HUES6 (cell line): Measurements from ENCODE around the gene PCNP.
A peak's percentile ranks its signal among the peaks of the same experiment; 100 is the strongest.
"Not testable (repeated sequence)": the region's sequence is repeated elsewhere in the genome, so short reads cannot be mapped to it uniquely, and the experiment has no call there.

Source experiments
- H3K27ac ChIP-seq: 2 replicates; pipeline ENCODE4 v1.7.0; 2013; ENCODE audit warnings: low read depth, mild to moderate bottlenecking, low read length, inconsistent platforms
- H3K27me3 ChIP-seq: 2 replicates; pipeline ENCODE4 v1.6.1; 2013; ENCODE audit warnings: low read length; ENCODE audit not compliant: control insufficient read depth, insufficient read depth
- H3K36me3 ChIP-seq: 2 replicates; pipeline ENCODE4 v1.6.1; 2013; ENCODE audit warnings: low read length; ENCODE audit not compliant: control insufficient read depth, insufficient read depth
- H3K4me1 ChIP-seq: 2 replicates; pipeline ENCODE4 v1.6.1; 2013; ENCODE audit warnings: low read length; ENCODE audit not compliant: control insufficient read depth, insufficient read depth
- H3K4me3 ChIP-seq: 2 replicates; pipeline ENCODE4 v1.5.1; 2013; ENCODE audit warnings: low read depth, low read length
- H3K9ac ChIP-seq: one replicate; pipeline ENCODE4 v1.6.1; 2013; ENCODE audit warnings: mild to moderate bottlenecking, low read length
- H3K9me3 ChIP-seq: 2 replicates; pipeline ENCODE4 v1.6.1; 2013; ENCODE audit warnings: low read depth, low read length; ENCODE audit not compliant: control insufficient read depth, insufficient read depth

Gene PCNP

GRCh38 chr3:101634591-101635196 is 60.7 kb downstream of the PCNP start:
- Histone ChIP-seq H3K9me3 (no peaks in the 10 kb centered on the region), H3K9ac (no peak overlapping the region), H3K27me3 (no peaks in the 10 kb centered on the region), H3K4me1 (peaks cover 23% of the 10 kb centered on the region), H3K4me3 (no peak overlapping the region), H3K27ac (no peak overlapping the region), H3K36me3 (no peaks in the 10 kb centered on the region)

- H3K4me3 ChIP-seq = no peak overlapping the region
- H3K4me1 ChIP-seq = peaks cover 23% of the 10 kb centered on the region
- H3K36me3 ChIP-seq = no peaks in the 10 kb centered on the region
- H3K9me3 ChIP-seq = no peaks in the 10 kb centered on the region
- no peak overlapping the region for H3K27ac ChIP-seq
- H3K9ac ChIP-seq = peak overlapping the region; percentile 23
- H3K27me3 ChIP-seq = no peaks in the 10 kb centered on the region
Measured at GRCh38 chr3:101635345-101635744, 61.4 kb downstream of the PCNP start.

GRCh38 chr3:101635954-101636798 is 62.2 kb downstream of the PCNP start:
- no peak overlapping the region; the same call in 1 of the 2 replicates for H3K4me3 ChIP-seq
- peaks cover 29% of the 10 kb centered on the region for H3K4me1 ChIP-seq
- H3K27ac ChIP-seq = no peak overlapping the region
- no peaks in the 10 kb centered on the region for H3K27me3 ChIP-seq
- no peaks in the 10 kb centered on the region for H3K36me3 ChIP-seq
- H3K9ac ChIP-seq = peak overlapping the region; percentile 61
- H3K9me3 ChIP-seq = no peaks in the 10 kb centered on the region

GRCh38 chr3:101637451-101637850 is 63.5 kb downstream of the PCNP start:
- H3K4me1 ChIP-seq = peaks cover 33% of the 10 kb centered on the region
- no peaks in the 10 kb centered on the region for H3K36me3 ChIP-seq
- no peaks in the 10 kb centered on the region for H3K9me3 ChIP-seq
- H3K9ac ChIP-seq = peak overlapping the region; percentile 42
- no peak overlapping the region for H3K27ac ChIP-seq
- H3K27me3 ChIP-seq = no peaks in the 10 kb centered on the region
- H3K4me3 ChIP-seq = no peak overlapping the region; the same call in 1 of the 2 replicates

GRCh38 chr3:101638261-101638745 is 64.3 kb downstream of the PCNP start:
- no peak overlapping the region; the same call in 1 of the 2 replicates for H3K27ac ChIP-seq
- no peaks in the 10 kb centered on the region for H3K27me3 ChIP-seq

GRCh38 chr3:101639280-101639963 is 65.4 kb downstream of the PCNP start:
- H3K9me3 ChIP-seq = no peaks in the 10 kb centered on the region
- no peak overlapping the region for H3K4me3 ChIP-seq
- H3K27me3 ChIP-seq = no peaks in the 10 kb centered on the region
- H3K27ac ChIP-seq = no peak overlapping the region
- no peaks in the 10 kb centered on the region for H3K36me3 ChIP-seq
- H3K9ac ChIP-seq = no peak overlapping the region
- peaks cover 50% of the 10 kb centered on the region for H3K4me1 ChIP-seq

More at GRCh38 chr3:101638261-101638745, 64.3 kb downstream of the PCNP start:
- Histone ChIP-seq H3K4me1 (peaks cover 40% of the 10 kb centered on the region), H3K4me3 (no peak overlapping the region), H3K36me3 (no peaks in the 10 kb centered on the region), H3K9ac (peak overlapping the region; percentile 16), H3K9me3 (no peaks in the 10 kb centered on the region)

GRCh38 chr3:101640256-101640655 is 66.3 kb downstream of the PCNP start:
- Histone ChIP-seq H3K27ac (no peak overlapping the region), H3K27me3 (no peaks in the 10 kb centered on the region), H3K4me3 (no peak overlapping the region), H3K9ac (no peak overlapping the region), H3K4me1 (peaks cover 49% of the 10 kb centered on the region), H3K36me3 (no peaks in the 10 kb centered on the region), H3K9me3 (no peaks in the 10 kb centered on the region)

- not testable (repeated sequence) for H3K4me3 ChIP-seq, H3K36me3 ChIP-seq, H3K27me3 ChIP-seq, H3K9me3 ChIP-seq
- Histone ChIP-seq H3K27ac (peak overlapping the region; percentile 51; the same call in 1 of the 2 replicates), H3K9ac (peak overlapping the region; percentile 64), H3K4me1 (peaks cover 41% of the 10 kb centered on the region)
Measured at GRCh38 chr3:101641397-101642115, 67.6 kb downstream of the PCNP start.

- Histone ChIP-seq H3K4me3 (no peak overlapping the region), H3K9me3 (no peaks in the 10 kb centered on the region)
Measured at GRCh38 chr3:101642441-101642840, 68.5 kb downstream of the PCNP start.

GRCh38 chr3:101643009-101643844 is 69.2 kb downstream of the PCNP start:
- no peak overlapping the region for H3K4me3 ChIP-seq
- H3K36me3 ChIP-seq = 0 out of 2 replicates have a peak, but pooled peaks cover 7% of the 10 kb centered on the region
- H3K27me3 ChIP-seq = no peaks in the 10 kb centered on the region
- no peaks in the 10 kb centered on the region for H3K9me3 ChIP-seq
- H3K4me1 ChIP-seq = peaks cover 34% of the 10 kb centered on the region
- peak overlapping the region; percentile 51; the same call in 1 of the 2 replicates for H3K27ac ChIP-seq
- H3K9ac ChIP-seq = peak overlapping the region; percentile 32

More at GRCh38 chr3:101642441-101642840, 68.5 kb downstream of the PCNP start:
- H3K27ac ChIP-seq = peak overlapping the region; percentile 51; the same call in 1 of the 2 replicates
- H3K9ac ChIP-seq = peak overlapping the region; percentile 0
- no peaks in the 10 kb centered on the region for H3K27me3 ChIP-seq
- H3K36me3 ChIP-seq = no peaks in the 10 kb centered on the region
- H3K4me1 ChIP-seq = peaks cover 41% of the 10 kb centered on the region
